Calu3 (cell line): Measurements from ENCODE around the gene PRKAG2. TPM values are rescaled to one million over a fixed set of nuclear protein-coding genes. Genes with fewer than 3 reads are reported as not detected.

ENCODE experiments used
- BruUV-seq: library from RNA; stranded (reverse); fragments of 400-500 nt; replicated peaks from 2 replicates; lab custom pipeline; 2021; lab: Mats Ljungman, UMichigan
- CTCF ChIA-PET: fragments of 300-600 bp; sonication (Branson Sonifier 250); formaldehyde crosslinking; loops from one replicate; lab custom pipeline; 2022; ENCODE audit warnings: antibody characterized with exemption; lab: Charles Lee
- DNase-seq: peaks from one replicate; pipeline ENCODE4 v3.0.0; 2022
- H3K27ac Mint-ChIP-seq: one replicate; pipeline ENCODE4 v1.8.0; 2022; ENCODE audit warnings: mixed read lengths; ENCODE audit not compliant: unreplicated experiment
- H3K27me3 Mint-ChIP-seq: one replicate; pipeline ENCODE4 v1.8.0; 2022; ENCODE audit warnings: mixed read lengths; ENCODE audit not compliant: unreplicated experiment
- H3K36me3 Mint-ChIP-seq: one replicate; pipeline ENCODE4 v1.8.0; 2022; ENCODE audit warnings: mild to moderate bottlenecking, moderate library complexity, mixed read lengths; ENCODE audit not compliant: insufficient read depth, unreplicated experiment
- H3K4me1 Mint-ChIP-seq: one replicate; pipeline ENCODE4 v1.8.0; 2022; ENCODE audit warnings: mild to moderate bottlenecking, low read depth, mixed read lengths; ENCODE audit not compliant: unreplicated experiment
- H3K4me3 Mint-ChIP-seq: one replicate; pipeline ENCODE4 v1.8.0; 2022; ENCODE audit warnings: mild to moderate bottlenecking, low read depth, moderate library complexity, mixed read lengths; ENCODE audit not compliant: unreplicated experiment
- H3K9me3 Mint-ChIP-seq: one replicate; pipeline ENCODE4 v1.8.0; 2022; ENCODE audit warnings: low read depth, mixed read lengths; ENCODE audit not compliant: unreplicated experiment
- CTCF ChIP-seq: fragments of 200-600 bp; IDR thresholded peaks from one replicate; pipeline ENCODE4 v1.8.0; 2022; ENCODE audit warnings: antibody characterized with exemption; ENCODE audit not compliant: unreplicated experiment
- intact Hi-C: fragments of 100-400 bp; cut with micrococcal nuclease; formaldehyde crosslinking; loops from one replicate; pipeline ENCODE4 v1.10.0; 2022; ENCODE audit not compliant: unreplicated experiment
- total RNA-seq: library from RNA; stranded (reverse); gene quantifications from 2 replicates; pipeline ENCODE4 v1.2.3, GENCODE V29; 2022

PRKAG2 gene
- total RNA-seq, 1 experiment from 2014 or later, result 22.4 TPM

GRCh38 chr7:151790095-151790829 lies 86.7 kb downstream of the PRKAG2 start:
- Mint-ChIP-seq H3K27me3 (peaks cover 65% of the 10 kb centered on the region), H3K4me1 (no peaks in the 10 kb centered on the region), H3K9me3 (no peaks in the 10 kb centered on the region), H3K27ac (no peak overlapping the region), H3K36me3 (no peaks in the 10 kb centered on the region), H3K4me3 (no peak overlapping the region)
- no peak for DNase-seq
- TF ChIP-seq CTCF, result no peak
- BruUV-seq, result no TSS peak
- CTCF ChIA-PET, result no interaction called here
- intact Hi-C loops, result no loop called here

DNA sequence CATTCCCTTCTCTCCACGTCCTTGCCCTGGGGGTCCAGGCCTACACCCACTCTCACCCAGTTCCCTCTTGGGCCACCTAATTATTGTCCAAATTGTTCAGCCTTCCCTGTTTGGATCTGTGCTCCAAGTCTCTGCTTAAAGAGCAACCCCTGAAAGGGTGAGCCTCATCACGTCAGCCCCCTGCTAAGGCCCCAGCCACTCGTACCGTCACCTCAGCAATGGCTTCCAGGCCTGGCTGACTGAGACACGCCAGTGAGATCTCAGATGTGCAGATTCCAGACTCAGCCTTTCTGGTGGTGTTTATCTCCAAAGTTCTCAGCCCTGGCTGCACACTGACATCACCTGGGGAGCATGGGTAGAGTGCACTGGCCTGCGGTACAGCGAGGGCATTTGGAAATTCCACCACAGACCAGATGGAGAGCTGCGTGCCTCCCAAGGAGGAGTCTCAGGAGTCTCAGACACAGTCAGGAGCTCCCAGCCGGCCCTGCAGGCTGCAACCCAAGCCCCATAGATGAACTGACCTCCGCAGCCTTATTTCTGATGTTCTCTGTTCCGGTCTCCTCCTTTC lies 87.5 kb downstream of the PRKAG2 start:
- Mint-ChIP-seq H3K9me3 (no peaks in the 10 kb centered on the region), H3K27ac (no peak overlapping the region), H3K36me3 (no peaks in the 10 kb centered on the region), H3K4me1 (no peaks in the 10 kb centered on the region), H3K4me3 (no peak overlapping the region), H3K27me3 (peaks cover 67% of the 10 kb centered on the region)
- no peak for DNase-seq
- CTCF ChIA-PET, result no interaction called here
- intact Hi-C loops, result no loop called here
- TF ChIP-seq CTCF, result no peak
- BruUV-seq, result no TSS peak

DNA sequence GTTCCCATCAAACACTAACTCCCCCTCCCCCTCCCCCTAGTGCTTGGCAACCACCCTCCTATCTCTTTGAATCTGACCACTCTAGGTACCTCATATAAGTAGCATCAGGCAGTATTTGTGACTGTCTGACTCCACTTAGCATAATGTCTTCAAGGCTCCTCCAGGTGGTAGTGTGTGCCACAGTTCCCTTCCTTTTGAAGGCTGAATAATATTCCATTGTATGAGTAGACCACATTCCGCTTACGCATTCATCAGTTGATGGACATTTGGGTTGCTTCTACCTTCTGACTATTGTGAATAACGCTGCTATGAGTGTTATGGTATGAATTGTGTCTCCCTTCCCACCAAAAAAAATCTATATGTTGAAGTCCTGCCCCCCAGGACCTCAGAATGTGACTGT lies 89.6 kb downstream of the PRKAG2 start:
- no peak for TF ChIP-seq CTCF
- H3K9me3 Mint-ChIP-seq, result no peaks in the 10 kb centered on the region
- H3K27ac Mint-ChIP-seq, result no peak overlapping the region
- H3K4me1 Mint-ChIP-seq, result no peaks in the 10 kb centered on the region
- H3K36me3 Mint-ChIP-seq, result no peaks in the 10 kb centered on the region
- H3K27me3 Mint-ChIP-seq, result peaks cover 67% of the 10 kb centered on the region
- no TSS peak for BruUV-seq
- intact Hi-C loops, result no loop called here
- H3K4me3 Mint-ChIP-seq, result no peak overlapping the region
- DNase-seq, result no peak
- CTCF ChIA-PET, result no interaction called here

DNA sequence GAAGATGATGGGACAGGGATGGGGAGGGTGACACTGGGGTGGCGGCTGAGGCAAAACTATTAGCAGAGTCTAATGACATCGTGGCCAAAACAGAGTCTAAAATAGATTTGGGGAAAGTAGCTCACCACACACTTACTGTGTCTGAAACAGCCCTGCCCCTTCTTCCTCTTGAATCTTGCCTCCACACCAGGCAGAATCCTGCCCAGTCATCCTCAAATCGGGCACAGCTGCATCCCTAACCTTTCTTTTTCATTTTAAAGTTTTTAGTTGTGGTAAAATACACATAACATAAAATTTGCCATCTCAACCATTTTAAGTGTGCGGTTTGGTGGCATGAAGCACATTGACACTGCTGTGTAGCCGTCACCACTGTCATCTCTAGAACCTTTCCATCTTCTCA lies 90.0 kb downstream of the PRKAG2 start:
- Mint-ChIP-seq H3K4me1 (no peaks in the 10 kb centered on the region), H3K4me3 (no peak overlapping the region), H3K27me3 (peaks cover 67% of the 10 kb centered on the region), H3K36me3 (no peaks in the 10 kb centered on the region), H3K9me3 (no peaks in the 10 kb centered on the region), H3K27ac (no peak overlapping the region)
- BruUV-seq, result no TSS peak
- CTCF ChIA-PET, result no interaction called here
- intact Hi-C loops, result no loop called here
- DNase-seq, result no peak
- no peak for TF ChIP-seq CTCF
